Stimulated activated CD8-positive, alpha-beta memory T cell treated with anti-CD3 and anti-CD28 coated beads, Interleukin-4, amount 100 ng/mL, for 48 hours (primary cell): ENCODE results near the gene CCDC6.
A peak's percentile ranks its signal among the peaks of the same experiment; 100 is the strongest.
"Not testable (repeated sequence)": the region's sequence is repeated elsewhere in the genome, so short reads cannot be mapped to it uniquely, and the experiment has no call there.

Experiments used
- DNase-seq: peaks from one replicate; pipeline ENCODE4 v3.0.0-alpha.2; 2020

Gene CCDC6

GRCh38 chr10:59905066-59905730 is 1.2 kb downstream of the CCDC6 start:
- DNase-seq, result peak; percentile 67

DNA sequence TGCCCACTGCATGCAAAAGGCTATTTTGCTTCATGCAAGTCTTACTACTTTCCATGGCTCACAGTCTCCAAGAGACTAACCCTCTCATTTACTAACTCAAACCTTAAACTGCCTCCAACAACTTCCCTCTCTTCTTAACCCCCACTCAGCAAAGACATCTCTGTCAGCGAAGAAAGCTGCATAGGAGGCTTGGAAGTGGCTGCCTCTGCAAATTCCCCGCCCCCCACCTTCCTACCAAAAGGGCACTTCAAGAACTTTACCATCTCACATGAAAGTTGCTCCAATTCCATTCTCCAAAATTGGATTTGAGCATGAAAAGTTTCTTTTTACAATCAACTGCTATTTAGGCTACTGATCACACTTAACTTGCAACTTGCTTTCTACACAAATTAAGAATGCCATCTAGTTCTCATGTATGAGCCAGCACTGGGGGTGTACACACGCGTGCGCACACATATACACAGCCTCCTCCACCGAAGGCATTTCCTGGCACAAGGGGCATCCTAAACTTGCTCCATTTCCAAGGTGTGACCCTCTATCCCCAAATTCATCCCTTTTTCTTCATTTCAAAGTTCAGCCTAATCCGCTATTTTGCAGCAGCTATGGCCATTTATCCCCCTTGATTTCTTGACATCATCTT is 1.8 kb downstream of the CCDC6 start:
- DNase-seq, result no peak

DNA sequence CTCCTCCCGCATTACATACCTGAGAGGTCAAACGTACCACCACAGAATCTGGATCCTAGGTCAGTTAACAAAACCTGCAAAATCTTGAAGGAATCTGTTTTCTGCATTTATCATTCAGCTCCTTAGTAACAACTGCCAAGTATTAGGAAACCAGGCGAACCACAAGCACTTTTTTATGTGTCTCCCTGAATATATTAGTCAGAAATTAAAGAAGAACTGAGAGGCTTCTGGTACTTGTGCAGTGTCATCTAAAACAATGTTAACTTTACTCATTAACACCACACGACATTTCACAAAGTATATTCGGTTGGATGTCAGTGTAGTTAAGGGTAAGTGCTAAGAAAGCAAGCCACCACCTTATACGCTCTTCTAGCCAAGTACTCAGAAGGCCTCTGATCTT is 2.5 kb downstream of the CCDC6 start:
- DNase-seq, result no peak

DNA sequence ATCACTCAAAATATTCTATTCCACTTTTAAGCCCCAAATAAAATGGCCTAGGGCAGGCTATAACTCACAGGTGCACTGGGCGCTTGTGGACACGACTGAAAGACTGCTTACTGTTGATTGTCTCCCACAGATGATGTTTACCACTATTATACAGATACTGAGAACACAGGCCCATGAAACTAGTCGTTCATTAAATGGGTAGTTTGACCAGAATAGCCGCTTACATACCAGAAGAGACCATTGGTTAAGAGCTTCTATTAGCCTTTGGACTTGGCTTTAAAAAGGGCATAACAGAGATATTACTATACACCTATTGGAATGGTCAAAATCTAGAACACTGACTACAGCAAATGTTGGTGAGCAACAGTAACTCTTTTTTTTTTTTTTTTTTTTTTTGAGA is 4.3 kb downstream of the CCDC6 start:
- no peak for DNase-seq

DNA sequence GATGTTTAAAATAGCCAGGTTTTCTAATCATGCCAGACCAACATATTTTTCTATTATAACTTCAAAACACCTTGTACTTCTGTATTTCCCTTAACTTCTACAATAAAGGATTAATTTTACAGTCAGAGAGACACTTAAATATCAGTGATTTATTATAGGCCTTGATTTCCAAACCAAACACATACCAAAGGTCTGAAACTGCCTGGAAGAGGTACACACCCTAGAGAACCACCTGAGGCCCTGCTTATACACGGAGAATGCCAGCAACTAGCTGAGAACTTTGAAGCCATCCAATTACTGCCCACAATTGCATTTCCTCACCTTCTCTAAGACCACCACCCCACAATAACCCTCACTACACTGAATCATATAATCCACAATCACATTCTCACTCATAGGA is 4.9 kb downstream of the CCDC6 start:
- no peak for DNase-seq

- no peak for DNase-seq
Observed at GRCh38 chr10:59900048-59900727, 6.2 kb downstream of the CCDC6 start.

GRCh38 chr10:59898125-59898835 is 8.1 kb downstream of the CCDC6 start:
- DNase-seq, result no peak

DNA sequence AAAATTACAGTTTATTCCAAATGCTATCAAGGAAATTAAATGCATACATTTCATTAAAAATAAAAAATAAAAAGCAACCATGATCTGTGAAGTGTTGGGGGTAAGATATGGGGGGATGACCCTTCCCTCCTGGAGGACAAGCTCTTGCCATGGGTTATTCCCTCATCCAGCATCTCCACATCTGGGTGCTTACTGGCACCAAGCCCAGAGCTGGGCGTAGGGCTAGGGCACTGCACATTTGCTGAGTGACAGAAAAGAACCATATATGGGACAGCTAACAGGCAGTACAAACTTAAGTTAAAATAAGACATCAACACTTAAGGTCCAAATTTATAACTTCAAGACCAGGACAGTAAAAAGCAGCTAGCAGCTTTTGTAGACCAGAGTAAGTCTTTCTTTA is 10.2 kb downstream of the CCDC6 start:
- DNase-seq, result no peak

- no peak for DNase-seq
Observed at GRCh38 chr10:59895629-59896116, 10.7 kb downstream of the CCDC6 start.

GRCh38 chr10:59894114-59894513 is 12.2 kb downstream of the CCDC6 start:
- no peak for DNase-seq

GRCh38 chr10:59892697-59893096 is 13.7 kb downstream of the CCDC6 start:
- DNase-seq, result no peak

DNA sequence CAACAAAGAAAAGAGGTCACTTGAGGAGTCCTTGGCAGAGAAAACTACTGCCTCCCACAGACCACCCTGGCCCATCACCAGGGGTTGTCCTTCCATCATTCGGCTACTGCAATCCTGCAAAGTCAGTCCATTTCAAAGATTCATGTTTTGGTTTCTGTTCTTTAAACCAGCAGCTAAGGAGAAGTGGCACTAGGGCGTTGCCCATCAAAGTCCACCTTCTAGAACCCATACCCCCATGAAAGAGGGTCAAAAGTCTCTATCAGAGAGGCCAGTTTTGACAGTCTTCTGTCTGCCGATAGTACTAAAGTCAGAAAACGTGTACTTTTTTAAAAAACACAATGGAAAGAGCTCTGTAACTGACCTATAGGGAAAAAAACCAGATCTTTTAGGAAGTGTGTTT is 14.4 kb downstream of the CCDC6 start:
- DNase-seq, result no peak

DNA sequence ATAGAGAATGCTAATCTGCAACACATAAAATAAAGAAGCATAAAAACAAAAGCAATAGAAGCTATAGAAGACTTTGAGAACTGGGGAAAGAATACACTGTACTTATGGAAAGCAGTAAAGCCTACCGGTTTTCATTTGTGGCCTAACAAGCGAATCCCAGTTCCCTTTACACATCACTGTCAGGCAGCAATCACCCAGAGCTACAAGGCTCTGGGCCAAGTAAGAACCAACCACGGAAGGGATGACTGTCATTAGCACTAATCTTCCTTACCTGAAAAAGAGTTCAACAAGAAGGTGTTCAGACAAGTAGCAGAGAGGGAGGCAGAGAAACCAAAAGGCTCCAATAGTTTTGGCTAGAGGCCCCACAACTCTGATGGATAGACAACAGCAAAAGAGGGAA is 15.0 kb downstream of the CCDC6 start:
- no peak for DNase-seq

DNA sequence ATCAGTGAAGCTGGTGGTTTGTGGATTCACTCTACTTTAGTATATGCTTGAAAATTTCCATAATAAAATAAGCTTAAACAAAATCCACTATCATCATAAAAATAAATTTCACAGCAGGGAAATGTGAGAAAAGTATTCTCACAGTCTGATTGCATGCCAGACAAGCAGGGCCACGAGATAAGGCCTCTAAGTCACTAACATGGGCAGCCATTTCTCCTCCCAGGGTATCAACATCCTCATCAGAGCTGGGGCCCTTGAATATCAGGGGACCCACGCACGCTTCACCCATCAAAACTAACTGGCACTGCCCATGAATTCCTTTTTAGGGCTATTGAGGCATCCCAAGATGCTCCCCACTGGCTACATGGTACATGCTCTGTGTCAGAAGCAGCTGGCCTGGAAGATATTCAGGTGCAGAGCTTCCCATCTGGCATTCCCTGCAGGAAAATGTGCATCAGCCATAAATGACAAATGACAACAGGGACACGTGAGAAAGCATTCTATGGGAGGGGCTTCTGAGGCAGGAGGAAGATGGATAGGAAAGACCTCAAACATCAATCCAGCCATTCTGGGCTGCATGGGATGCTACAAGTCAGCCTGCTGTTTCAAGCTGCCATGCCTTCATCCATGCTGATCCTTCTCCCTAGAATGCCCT is 17.4 kb downstream of the CCDC6 start:
- no peak for DNase-seq

DNA sequence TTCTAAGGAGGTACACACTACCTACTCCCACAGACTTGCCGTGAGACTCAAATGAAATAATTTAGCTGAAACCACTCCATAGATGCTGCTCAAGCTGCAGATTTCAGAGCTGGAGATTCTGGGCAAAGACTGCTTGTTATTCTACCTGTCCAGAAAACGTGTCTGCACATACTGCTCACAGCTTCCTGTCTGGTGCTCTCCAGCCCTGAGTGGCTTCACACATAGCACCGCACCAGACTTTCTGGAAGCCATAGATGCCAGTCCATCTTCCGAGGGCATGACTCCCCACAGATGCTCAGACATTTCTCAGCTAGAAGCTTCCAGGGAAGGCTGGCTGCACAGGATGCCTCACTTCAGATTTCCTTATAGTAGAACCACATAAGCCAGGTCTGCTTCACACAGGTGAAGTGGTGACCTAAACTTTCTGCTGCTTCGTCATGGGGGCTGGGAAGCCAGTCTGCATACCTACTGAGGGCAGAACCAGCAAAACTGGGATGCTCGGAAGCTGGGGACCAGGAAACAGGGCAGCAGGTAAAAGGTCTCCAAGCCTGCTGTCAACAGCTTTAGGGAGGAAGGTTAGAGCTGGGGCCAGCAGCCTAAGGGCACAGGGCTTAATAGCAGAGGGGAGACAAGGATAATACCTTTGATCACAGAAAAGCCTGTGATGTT is 18.2 kb downstream of the CCDC6 start:
- DNase-seq, result no peak

GRCh38 chr10:59887006-59887405 is 19.4 kb downstream of the CCDC6 start:
- no peak for DNase-seq

GRCh38 chr10:59885430-59886134 is 20.8 kb downstream of the CCDC6 start:
- no peak for DNase-seq

- DNase-seq, result not testable (repeated sequence)
Observed at GRCh38 chr10:59884893-59885292, 21.5 kb downstream of the CCDC6 start.

DNA sequence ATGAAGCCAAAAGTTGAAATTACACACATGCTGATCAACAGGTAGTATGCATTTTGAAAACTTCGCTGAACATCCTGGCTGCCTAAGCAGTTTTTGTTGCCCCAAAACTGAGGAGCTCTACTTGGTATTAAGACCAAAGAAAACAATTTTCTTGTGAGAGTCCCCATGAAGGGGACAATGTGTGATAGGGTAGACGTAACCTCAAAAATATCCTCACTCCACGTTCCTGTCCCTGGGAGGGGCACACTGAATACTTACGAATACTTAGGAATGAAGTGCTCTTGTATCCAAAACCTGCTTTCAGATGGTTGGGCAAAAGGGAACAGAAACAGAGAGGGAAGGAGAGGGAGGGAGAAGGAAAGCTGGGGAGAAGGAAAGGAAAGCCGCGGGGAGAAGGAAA is 24.7 kb downstream of the CCDC6 start:
- DNase-seq, result no peak

DNA sequence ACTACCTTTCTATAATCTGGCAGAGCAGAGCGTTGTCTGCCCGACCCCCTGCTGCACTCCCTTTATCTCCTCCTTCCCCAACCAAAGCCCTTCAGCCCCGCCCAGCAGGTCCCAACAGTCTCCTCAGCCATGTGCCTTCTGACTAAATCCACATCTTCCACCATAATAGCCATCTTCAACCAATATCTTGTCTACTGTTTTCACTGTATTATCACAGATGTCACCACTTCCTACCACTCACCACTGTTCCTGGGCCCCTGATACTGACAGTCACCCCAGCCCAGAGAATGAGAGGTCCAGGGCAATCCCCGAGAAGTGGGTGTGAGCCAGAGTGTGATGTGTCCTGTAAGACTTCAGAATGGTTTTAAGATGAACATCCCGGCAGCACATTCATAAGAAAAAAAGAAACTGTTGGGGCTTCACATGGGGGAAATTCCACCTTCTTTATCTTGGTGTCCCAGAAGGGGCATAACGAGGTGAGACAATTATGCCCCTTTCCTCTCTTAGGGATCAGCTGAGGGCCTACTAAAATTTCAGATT is 25.3 kb downstream of the CCDC6 start:
- peak; percentile 82 for DNase-seq

DNA sequence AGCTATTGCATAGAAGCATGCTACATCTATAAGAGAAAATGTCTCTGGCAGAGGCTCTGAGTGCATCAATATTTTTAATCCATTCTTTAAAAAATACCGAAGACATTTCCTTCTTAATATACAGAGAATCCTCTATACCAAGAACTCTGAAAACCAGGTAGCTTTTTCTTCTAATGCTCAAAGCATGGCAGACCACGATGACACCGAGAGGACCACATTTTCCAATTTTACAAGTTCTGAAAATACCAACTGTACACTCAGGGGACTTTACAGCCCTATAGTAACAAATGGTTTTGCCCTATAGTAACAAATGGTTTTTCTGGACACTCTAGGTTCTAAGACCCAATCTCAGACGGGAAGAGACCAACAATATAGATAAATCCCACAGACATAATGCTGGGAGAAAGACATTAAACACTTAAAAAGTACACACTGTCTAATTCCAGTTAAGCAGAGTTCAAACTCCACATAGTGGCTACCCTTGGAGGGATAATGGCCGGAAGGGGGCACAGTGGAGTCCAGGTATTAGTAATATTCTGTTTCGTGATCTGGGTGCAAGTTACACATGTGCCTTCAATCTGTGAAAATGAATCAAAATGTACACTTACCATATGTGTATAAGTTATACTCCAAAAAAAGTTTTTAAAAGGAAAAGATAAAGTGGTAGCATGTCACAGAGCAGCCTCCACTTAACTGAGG is 26.2 kb downstream of the CCDC6 start:
- DNase-seq, result no peak
